Superior temporal gyrus (tissue), 1 donor: ENCODE results near the gene UNC93B1.

Experiments
- DNase-seq: peaks from one replicate; pipeline ENCODE4 v3.0.0-alpha.2; 2016; ENCODE audit errors: extremely low spot score

The UNC93B1 gene

GRCh38 chr11:68040101-68040956 lies 36.4 kb upstream of the UNC93B1 start:
- no peak for DNase-seq

GRCh38 chr11:68039526-68040086 lies 35.7 kb upstream of the UNC93B1 start:
- DNase-seq = no peak

GRCh38 chr11:68038718-68039525 lies 35.0 kb upstream of the UNC93B1 start, which contains the start of gene TCIRG1:
TCIRG1 (plus strand) TSS chr11:68039025; CDS start chr11:68041272, 2,247 bp downstream.
- peak; percentile 21 for DNase-seq

GRCh38 chr11:68038226-68038717 lies 34.4 kb upstream of the UNC93B1 start:
- DNase-seq = no peak

- DNase-seq = no peak
Measured at GRCh38 chr11:68037411-68038225, 33.7 kb upstream of the UNC93B1 start.

GRCh38 chr11:68036717-68037239 lies 32.9 kb upstream of the UNC93B1 start:
- no peak for DNase-seq

- no peak for DNase-seq
Measured at GRCh38 chr11:68036141-68036716, 32.3 kb upstream of the UNC93B1 start.

GRCh38 chr11:68035266-68035876 lies 31.5 kb upstream of the UNC93B1 start:
- DNase-seq = no peak

- no peak for DNase-seq
Measured at GRCh38 chr11:68033708-68034045, 29.8 kb upstream of the UNC93B1 start.

- no peak for DNase-seq
Measured at GRCh38 chr11:68032997-68033707, 29.3 kb upstream of the UNC93B1 start.

GRCh38 chr11:68032003-68032402 lies 28.1 kb upstream of the UNC93B1 start:
- no peak for DNase-seq

- no peak for DNase-seq
Measured at GRCh38 chr11:68031144-68031464, 27.2 kb upstream of the UNC93B1 start.

GRCh38 chr11:68030318-68031143 lies 26.6 kb upstream of the UNC93B1 start, which contains the start of gene NDUFS8:
NDUFS8 (plus strand) TSS chr11:68030681; CDS start chr11:68032152, 1,471 bp downstream.
- DNase-seq = peak; percentile 100

GRCh38 chr11:68028802-68029545 lies 25.1 kb upstream of the UNC93B1 start:
- no peak for DNase-seq

- DNase-seq = no peak
Measured at GRCh38 chr11:68027667-68028066, 23.8 kb upstream of the UNC93B1 start.

GRCh38 chr11:68026391-68027105 lies 22.7 kb upstream of the UNC93B1 start:
- DNase-seq = no peak

GRCh38 chr11:68025047-68025446 lies 21.1 kb upstream of the UNC93B1 start:
- no peak for DNase-seq
